Sigmoid colon (tissue), 7 donors: ENCODE data around the gene TIAM1. TPM values are rescaled to one million over a fixed set of nuclear protein-coding genes. Genes with fewer than 3 reads are reported as not detected.

ENCODE experiments used
- DNase-seq: peaks from one replicate; pipeline ENCODE4 v3.0.0-alpha.2; 2019
- H3K27ac ChIP-seq, 4 donors: fragments of 200-600 bp; sonication (generic); one replicate each; pipeline ENCODE4 v1.5.1; 2016 to 2019; ENCODE audit warnings: mild to moderate bottlenecking in 1 of 4
- H3K27me3 ChIP-seq, 3 donors: fragments of 200-600 bp; sonication (generic); one replicate each; pipeline ENCODE4 v1.5.1; 2019; ENCODE audit warnings: mild to moderate bottlenecking in 1 of 3
- H3K36me3 ChIP-seq, 4 donors: fragments of 200-600 bp; sonication (generic); one replicate each; pipeline ENCODE4 v1.5.1; 2016 to 2019
- H3K4me1 ChIP-seq, 4 donors: fragments of 200-600 bp; sonication (generic); one replicate each; pipeline ENCODE4 v1.5.1; 2017 to 2019
- H3K4me3 ChIP-seq, 4 donors: fragments of 200-600 bp; sonication (generic); one replicate each; pipeline ENCODE4 v1.5.1; 2017 to 2019; ENCODE audit warnings: mild to moderate bottlenecking in 2 of 4, moderate library complexity in 1 of 4
- H3K9me3 ChIP-seq, 4 donors: fragments of 200-600 bp in 3 of 4; sonication (generic) in 3 of 4; one replicate each; pipeline versions ENCODE4 v1.5.1 to v1.6.1; 2013 to 2019
- CTCF ChIP-seq, 4 experiments: fragments of 450-650 bp in 3 of 4; fragments of 200-600 bp in 1 of 4; IDR thresholded peaks; one replicate each; pipeline ENCODE4 v1.5.1; 2016 to 2019; ENCODE audit warnings: antibody characterized with exemption in 4 of 4, mild to moderate bottlenecking in 3 of 4, moderate library complexity in 2 of 4
- EP300 ChIP-seq, 4 donors: sonication (generic); formaldehyde crosslinking; IDR thresholded peaks; one replicate each; pipeline ENCODE4 v1.6.1; 2017; ENCODE audit warnings: antibody characterized with exemption in 4 of 4
- POLR2A ChIP-seq, 2 donors: fragments of 450-650 bp; IDR thresholded peaks; one replicate each; pipeline ENCODE4 v1.6.1; 2016; ENCODE audit warnings: antibody characterized with exemption in 2 of 2, mild to moderate bottlenecking in 2 of 2, moderate library complexity in 2 of 2
- POLR2AphosphoS5 ChIP-seq, 4 donors: sonication (generic); formaldehyde crosslinking; IDR thresholded peaks; one replicate each; pipeline ENCODE4 v1.6.1; 2017; ENCODE audit warnings: antibody characterized with exemption in 4 of 4
- WGBS, 2 donors: extraction: QIAGEN DNeasy Blood & Tissue Kit; methylation state at CpG; one replicate each; pipeline ENCODE4 v1.1.7; 2013; 5-methylcytosine and 5-hydroxymethylcytosine counted together
- intact Hi-C: fragments of 100-400 bp; cut with DNase I; formaldehyde crosslinking; loops from one replicate; pipeline ENCODE4 v1.15.1; 2023
- polyA plus RNA-seq, 3 donors: library from polyadenylated mRNA; stranded (reverse); fragments of 200-250 nt; gene quantifications; one replicate each; pipeline ENCODE4 v1.2.3, GENCODE V29; 2013
- total RNA-seq, 4 donors: library from RNA; depleted of rRNA; stranded (reverse); fragments of >200 nt; gene quantifications; one replicate each; pipeline ENCODE4 v1.1.0, GENCODE V29; 2016
- donor health status: healthy with polysubstance abuse.
- donor health status: Bipolar disorder and iron deficiency.
- donor health status: healthy.

Gene TIAM1
- total and polyA plus RNA-seq, 7 donors: 1.2 to 20.5 (median 8.6) TPM

- no peaks in the 10 kb centered on the region for H3K36me3 ChIP-seq
- H3K4me3 ChIP-seq: no peak overlapping the region
- intact Hi-C loops: no loop called here
- H3K27me3 ChIP-seq: peaks cover 0 to 4% (median 0%) of the 10 kb centered on the region in 3 donors
- H3K27ac ChIP-seq: no peak overlapping the region
- WGBS, 2 donors: 59 to 87% methylated on average over 5 of the region's 5 CpGs
- TF ChIP-seq POLR2A (IDR thresholded peaks at IDR 0.05) (no peak), EP300 (IDR thresholded peaks at IDR 0.05) (no peak)
- H3K4me1 ChIP-seq: no peaks in the 10 kb centered on the region
- no peak for DNase-seq
- H3K9me3 ChIP-seq: no peaks in the 10 kb centered on the region
These were observed 123.0 kb downstream of the TIAM1 start for GRCh38 chr21:31221043-31221442.

GRCh38 chr21:31220575-31220974, 123.5 kb downstream of the TIAM1 start:
- Histone ChIP-seq H3K36me3 (no peaks in the 10 kb centered on the region), H3K27ac (no peak overlapping the region), H3K4me3 (no peak overlapping the region), H3K4me1 (no peaks in the 10 kb centered on the region), H3K9me3 (no peaks in the 10 kb centered on the region), H3K27me3 (peaks cover 0 to 4% (median 0%) of the 10 kb centered on the region in 3 donors)
- WGBS, 2 donors: 72 to 90% methylated on average over 1 of the region's 1 CpG
- no peak for DNase-seq
- no peak for TF ChIP-seq POLR2AphosphoS5 (IDR thresholded peaks at IDR 0.05)
- TF ChIP-seq EP300 (IDR thresholded peaks at IDR 0.05): no peak
- TF ChIP-seq POLR2A (IDR thresholded peaks at IDR 0.05): no peak
- TF ChIP-seq CTCF (IDR thresholded peaks at IDR 0.05): no peak
- intact Hi-C loops: no loop called here

GRCh38 chr21:31218830-31219608, 125.0 kb downstream of the TIAM1 start:
- TF ChIP-seq POLR2AphosphoS5 (IDR thresholded peaks at IDR 0.05): no peak
- no peak for TF ChIP-seq CTCF (IDR thresholded peaks at IDR 0.05)
- TF ChIP-seq EP300 (IDR thresholded peaks at IDR 0.05): no peak
- TF ChIP-seq POLR2A (IDR thresholded peaks at IDR 0.05): no peak
- WGBS, 2 donors: 17 to 62% methylated on average over 12 of the region's 12 CpGs
- no peak for DNase-seq
- intact Hi-C loops: no loop called here
- Histone ChIP-seq H3K4me3 (no peak overlapping the region), H3K4me1 (no peaks in the 10 kb centered on the region), H3K27me3 (peaks cover 0 to 4% (median 0%) of the 10 kb centered on the region in 3 donors), H3K36me3 (no peaks in the 10 kb centered on the region), H3K9me3 (no peaks in the 10 kb centered on the region), H3K27ac (peak overlapping the region in 1 of 4 donors; percentile 36)

- H3K4me3 ChIP-seq: no peak overlapping the region
- 91 to 95% methylated on average over 10 of the region's 10 CpGs for WGBS, 2 donors
These were observed 127.9 kb downstream of the TIAM1 start for GRCh38 chr21:31216206-31216605.

More at GRCh38 chr21:31216206-31216605, 127.9 kb downstream of the TIAM1 start:
- Histone ChIP-seq H3K9me3 (no peaks in the 10 kb centered on the region), H3K36me3 (no peaks in the 10 kb centered on the region), H3K27ac (no peak overlapping the region), H3K4me1 (no peaks in the 10 kb centered on the region), H3K27me3 (peaks cover 0 to 4% (median 0%) of the 10 kb centered on the region in 3 donors)
- intact Hi-C loops: no loop called here
- TF ChIP-seq EP300 (IDR thresholded peaks at IDR 0.05): no peak
- TF ChIP-seq CTCF (IDR thresholded peaks at IDR 0.05): no peak
- no peak for TF ChIP-seq POLR2A (IDR thresholded peaks at IDR 0.05)
- TF ChIP-seq POLR2AphosphoS5 (IDR thresholded peaks at IDR 0.05): no peak
- no peak for DNase-seq
